HCT116 (cell line): ENCODE measurements around the gene CNFN. TPM values are rescaled to one million over a fixed set of nuclear protein-coding genes. Genes with fewer than 3 reads are reported as not detected.
A peak's percentile ranks its signal among the peaks of the same experiment; 100 is the strongest.

Experiments used
- ATAC-seq: fragments of 200-7000 bp; cut with Tn5 transposase; 2 replicates; pipeline ENCODE4 v1.9.1; 2020; ENCODE audit warnings: mild to moderate bottlenecking, moderate library complexity
- BruUV-seq: library from RNA; stranded (reverse); fragments of 400-500 nt; replicated peaks from 2 replicates; lab custom pipeline; 2021; lab: Mats Ljungman, UMichigan
- CTCF ChIA-PET: fragments of 300-600 bp; sonication (Branson Sonifier 250); formaldehyde crosslinking; loops from one replicate; lab custom pipeline; 2021; ENCODE audit warnings: antibody characterized with exemption; lab: Charles Lee
- POLR2A ChIA-PET: fragments of 300-600, 350-600 bp; sonication (Branson Sonifier 250); formaldehyde crosslinking; loops from one replicate; lab custom pipeline; 2021; ENCODE audit warnings: antibody characterized with exemption; lab: Charles Lee
- RAD21 ChIA-PET, 2 experiments: fragments of 300-600 bp; sonication (Branson Sonifier 250); formaldehyde crosslinking; loops; one replicate each; lab custom pipeline; 2023; ENCODE audit warnings: low total read pairs in 2 of 2; ENCODE audit not compliant: uncharacterized antibody in 2 of 2, unreplicated experiment in 2 of 2, low non-redundant PET in 1 of 2; lab: Charles Lee
- DNase-seq: peaks from one replicate; pipeline ENCODE4 v3.0.0-alpha.2; 2010; ENCODE audit warnings: low read depth, low spot score
- H2AFZ ChIP-seq: fragments of 200-600 bp; shearing (Covaris generic), sonication (generic); 2 replicates; pipeline ENCODE4 v1.6.1; 2017; ENCODE audit warnings: low read depth, mixed run types, mixed read lengths, antibody characterized with exemption, low read length; ENCODE audit not compliant: poor library complexity, severe bottlenecking
- H3K27ac ChIP-seq: 2 replicates; pipeline ENCODE4 v1.5.1; 2012; ENCODE audit warnings: low read depth, low read length
- H3K27me3 ChIP-seq: fragments of 200-600 bp; sonication (generic); 2 replicates; pipeline ENCODE4 v1.6.1; 2016; ENCODE audit warnings: mixed run types, low read length, mixed read lengths; ENCODE audit not compliant: insufficient read depth
- H3K36me3 ChIP-seq, 2 experiments: fragments of 200-500 bp in 1 of 2; fragments of 200-600 bp in 1 of 2; sonication (Bioruptor generic) in 1 of 2; sonication (generic) in 1 of 2; 2 replicates each; pipeline versions ENCODE4 v1.5.1 to v1.6.1; 2014 to 2016; ENCODE audit warnings: low read length in 2 of 2, inconsistent platforms in 1 of 2, mixed read lengths in 1 of 2, mixed run types in 1 of 2; ENCODE audit not compliant: insufficient read depth in 2 of 2, control insufficient read depth in 1 of 2
- H3K4me1 ChIP-seq, 2 experiments: fragments of 200-600 bp in 1 of 2; sonication (generic) in 1 of 2; 2 replicates each; pipeline versions ENCODE4 v1.5.1 to v1.6.1; 2012 to 2017; ENCODE audit warnings: low read length in 2 of 2, inconsistent platforms in 1 of 2, mild to moderate bottlenecking in 1 of 2, mixed read lengths in 1 of 2, mixed run types in 1 of 2, moderate library complexity in 1 of 2; ENCODE audit not compliant: insufficient read depth in 2 of 2, control insufficient read depth in 1 of 2
- H3K4me2 ChIP-seq: fragments of 200-600 bp; sonication (generic); 2 replicates; pipeline ENCODE4 v1.6.1; 2017; ENCODE audit warnings: mixed run types, low read length, mixed read lengths
- H3K4me3 ChIP-seq, 2 experiments: fragments of 200-600 bp in 1 of 2; sonication (generic) in 1 of 2; replicated peaks in 1 of 2; 2 replicates each; pipeline ENCODE4 v1.5.1; 2011 to 2016; ENCODE audit warnings: low read length in 2 of 2, control low read depth in 1 of 2, low read depth in 1 of 2, mild to moderate bottlenecking in 1 of 2, mixed read lengths in 1 of 2, mixed run types in 1 of 2
- H3K79me2 ChIP-seq: fragments of 200-600 bp; sonication (generic); 2 replicates; pipeline ENCODE4 v1.6.1; 2017; ENCODE audit warnings: mild to moderate bottlenecking, mixed run types, low read length, moderate library complexity, mixed read lengths; ENCODE audit not compliant: insufficient read depth
- H3K9ac ChIP-seq: fragments of 200-600 bp; sonication (generic); 2 replicates; pipeline ENCODE4 v1.6.1; 2016; ENCODE audit warnings: low read length, mixed read lengths
- H3K9me2 ChIP-seq: fragments of 200-600 bp; sonication (generic), shearing (Covaris generic); 2 replicates; pipeline ENCODE4 v1.6.1; 2017; ENCODE audit warnings: mixed run types, mild to moderate bottlenecking, moderate library complexity; ENCODE audit not compliant: insufficient read depth
- H3K9me3 ChIP-seq, 2 experiments: fragments of 200-500 bp in 1 of 2; fragments of 200-600 bp in 1 of 2; sonication (Bioruptor generic) in 1 of 2; sonication (generic) in 1 of 2; 2 replicates each; pipeline ENCODE4 v1.6.1; 2014 to 2017; ENCODE audit warnings: low read length in 2 of 2, mixed read lengths in 2 of 2, inconsistent platforms in 1 of 2, low read depth in 1 of 2, mild to moderate bottlenecking in 1 of 2, mixed run types in 1 of 2, moderate library complexity in 1 of 2; ENCODE audit not compliant: control insufficient read depth in 1 of 2, insufficient read depth in 1 of 2
- H4K20me1 ChIP-seq: fragments of 200-600 bp; sonication (generic), shearing (Covaris generic); 2 replicates; pipeline ENCODE4 v1.6.1; 2017; ENCODE audit warnings: mixed run types, mild to moderate bottlenecking, moderate library complexity; ENCODE audit not compliant: insufficient read depth
- CBX3 ChIP-seq: IDR thresholded peaks from 2 replicates; pipeline ENCODE4 v1.6.1; 2012; ENCODE audit warnings: low read depth
- POLR2AphosphoS5 ChIP-seq: IDR thresholded peaks from 2 replicates; pipeline ENCODE4 v1.6.1; 2011; ENCODE audit warnings: mild to moderate bottlenecking, low read depth, low read length, moderate library complexity
- RAD21 ChIP-seq: IDR thresholded peaks from 2 replicates; pipeline ENCODE4 v1.6.1; 2012; ENCODE audit warnings: low read depth, mild to moderate bottlenecking
- intact Hi-C: fragments of 100-400 bp; cut with micrococcal nuclease; formaldehyde crosslinking; loops from 2 replicates; pipeline ENCODE4 v1.10.0; 2022
- total RNA-seq: library from RNA; stranded (reverse); gene quantifications from one replicate; pipeline ENCODE4 v1.2.1, GENCODE V29; 2021; ENCODE audit not compliant: unreplicated experiment
- TF ChIP-seq, protein P1 (sequence below): IDR thresholded peaks from 2 replicates; pipeline ENCODE4 v1.6.1; 2012
- TF ChIP-seq, protein P2 (sequence below), 3 experiments: fragments of 200-600 bp in 1 of 3; sonication (generic) in 1 of 3; IDR thresholded peaks in 2 of 3; conservative IDR thresholded peaks in 1 of 3; 2 replicates each; pipeline ENCODE4 v1.5.1; 2012 to 2017; ENCODE audit warnings: low read depth in 2 of 3, low read length in 2 of 3, antibody characterized with exemption in 1 of 3, borderline replicate concordance in 1 of 3, control low read depth in 1 of 3, mild to moderate bottlenecking in 1 of 3, mixed read lengths in 1 of 3, mixed run types in 1 of 3, moderate library complexity in 1 of 3; ENCODE audit not compliant: insufficient read depth in 1 of 3

The CNFN gene
- total RNA-seq, 1 experiment from 2014 or later: 13.9 TPM

DNA sequence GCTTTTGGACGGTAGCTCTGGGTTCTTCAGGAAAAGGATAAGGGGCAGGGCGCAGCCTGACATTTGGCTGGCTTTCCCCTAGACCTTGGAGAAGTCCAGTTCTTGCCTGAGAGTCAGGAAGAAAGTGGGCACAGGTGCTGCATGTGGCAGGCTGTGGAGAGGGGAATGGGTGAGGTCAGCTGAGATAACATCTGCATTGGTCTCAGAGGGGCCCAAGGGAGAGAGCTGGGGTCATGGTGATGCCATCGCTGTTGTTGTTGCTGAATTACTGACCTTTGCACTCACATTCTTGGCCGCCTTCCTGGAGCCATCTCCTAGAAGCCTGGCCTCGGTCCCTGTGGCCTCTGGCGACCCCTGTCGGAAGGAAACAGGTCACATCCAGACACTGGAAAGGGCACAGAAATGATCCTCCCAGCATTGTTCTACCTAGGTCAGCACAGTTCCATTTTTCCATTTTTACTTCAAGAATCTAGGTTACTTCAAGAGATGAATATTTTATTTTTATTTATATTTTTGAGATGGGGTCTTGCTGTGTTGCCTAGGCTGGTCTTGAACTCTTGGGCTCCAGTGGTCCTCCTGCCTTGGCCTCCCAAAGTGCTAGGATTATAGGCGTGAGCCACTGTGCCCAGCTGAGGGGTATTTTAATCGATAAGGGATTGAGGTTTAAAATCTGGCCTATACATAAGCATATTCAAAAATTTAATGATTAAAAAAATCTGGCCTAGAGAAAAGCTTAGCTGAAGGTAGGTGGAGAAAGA lies 43.6 kb upstream of the CNFN start:
- ChIA-PET RAD21 (no interaction called here), POLR2A (interaction anchor here (2.4 kb wide), 1 partner anchor 10 kb away, joined by 5 read pairs; no protein-coding TSS in a partner anchor), CTCF (interaction anchor here (1.0 to 1.9 kb wide), 4 partner anchors 9 to 33 kb away, joined by 3 to 5 read pairs (median 4); no protein-coding TSS in a partner anchor)
- DNase-seq: no peak
- no peaks in the 10 kb centered on the region for H3K9me3 ChIP-seq
- peaks cover 6 to 15% of the 10 kb centered on the region in 2 experiments for H3K4me1 ChIP-seq
- no peaks in the 10 kb centered on the region for H3K36me3 ChIP-seq
- no peak overlapping the region for H3K27ac ChIP-seq
- ATAC-seq: peak; percentile 88
- H3K9me2 ChIP-seq: no peaks in the 10 kb centered on the region
- H3K27me3 ChIP-seq: no peaks in the 10 kb centered on the region
- peak overlapping the region; percentile 47 for H3K4me2 ChIP-seq
- peak overlapping the region; percentile 82 for H2AFZ ChIP-seq
- no peak overlapping the region for H3K4me3 ChIP-seq
- TF ChIP-seq, protein P1, sequence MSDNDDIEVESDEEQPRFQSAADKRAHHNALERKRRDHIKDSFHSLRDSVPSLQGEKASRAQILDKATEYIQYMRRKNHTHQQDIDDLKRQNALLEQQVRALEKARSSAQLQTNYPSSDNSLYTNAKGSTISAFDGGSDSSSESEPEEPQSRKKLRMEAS: no peak
- TF ChIP-seq, protein P2, sequence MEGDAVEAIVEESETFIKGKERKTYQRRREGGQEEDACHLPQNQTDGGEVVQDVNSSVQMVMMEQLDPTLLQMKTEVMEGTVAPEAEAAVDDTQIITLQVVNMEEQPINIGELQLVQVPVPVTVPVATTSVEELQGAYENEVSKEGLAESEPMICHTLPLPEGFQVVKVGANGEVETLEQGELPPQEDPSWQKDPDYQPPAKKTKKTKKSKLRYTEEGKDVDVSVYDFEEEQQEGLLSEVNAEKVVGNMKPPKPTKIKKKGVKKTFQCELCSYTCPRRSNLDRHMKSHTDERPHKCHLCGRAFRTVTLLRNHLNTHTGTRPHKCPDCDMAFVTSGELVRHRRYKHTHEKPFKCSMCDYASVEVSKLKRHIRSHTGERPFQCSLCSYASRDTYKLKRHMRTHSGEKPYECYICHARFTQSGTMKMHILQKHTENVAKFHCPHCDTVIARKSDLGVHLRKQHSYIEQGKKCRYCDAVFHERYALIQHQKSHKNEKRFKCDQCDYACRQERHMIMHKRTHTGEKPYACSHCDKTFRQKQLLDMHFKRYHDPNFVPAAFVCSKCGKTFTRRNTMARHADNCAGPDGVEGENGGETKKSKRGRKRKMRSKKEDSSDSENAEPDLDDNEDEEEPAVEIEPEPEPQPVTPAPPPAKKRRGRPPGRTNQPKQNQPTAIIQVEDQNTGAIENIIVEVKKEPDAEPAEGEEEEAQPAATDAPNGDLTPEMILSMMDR (IDR thresholded peaks at IDR 0.05 in 2 of 3, conservative IDR thresholded peaks at IDR 0.05 in 1 of 3; ENCODE audit: borderline replicate concordance in 1 of 3, insufficient read depth in 1 of 3, low read depth in 2 of 3, low read length in 2 of 3): peak; percentile 80 to 91 (median 88)
- no peak for TF ChIP-seq CBX3
- TF ChIP-seq POLR2AphosphoS5: 0 out of 2 replicates have a peak, but pooled peaks have one; percentile 32
- TF ChIP-seq RAD21: peak; percentile 79
- H3K9ac ChIP-seq: no peak overlapping the region
- no peaks in the 10 kb centered on the region for H4K20me1 ChIP-seq
- no peaks in the 10 kb centered on the region for H3K79me2 ChIP-seq
- intact Hi-C loops: no loop called here
- no TSS peak for BruUV-seq
